Measurements from ENCODE around the gene CYB5D1.

Gene CYB5D1

DNA sequence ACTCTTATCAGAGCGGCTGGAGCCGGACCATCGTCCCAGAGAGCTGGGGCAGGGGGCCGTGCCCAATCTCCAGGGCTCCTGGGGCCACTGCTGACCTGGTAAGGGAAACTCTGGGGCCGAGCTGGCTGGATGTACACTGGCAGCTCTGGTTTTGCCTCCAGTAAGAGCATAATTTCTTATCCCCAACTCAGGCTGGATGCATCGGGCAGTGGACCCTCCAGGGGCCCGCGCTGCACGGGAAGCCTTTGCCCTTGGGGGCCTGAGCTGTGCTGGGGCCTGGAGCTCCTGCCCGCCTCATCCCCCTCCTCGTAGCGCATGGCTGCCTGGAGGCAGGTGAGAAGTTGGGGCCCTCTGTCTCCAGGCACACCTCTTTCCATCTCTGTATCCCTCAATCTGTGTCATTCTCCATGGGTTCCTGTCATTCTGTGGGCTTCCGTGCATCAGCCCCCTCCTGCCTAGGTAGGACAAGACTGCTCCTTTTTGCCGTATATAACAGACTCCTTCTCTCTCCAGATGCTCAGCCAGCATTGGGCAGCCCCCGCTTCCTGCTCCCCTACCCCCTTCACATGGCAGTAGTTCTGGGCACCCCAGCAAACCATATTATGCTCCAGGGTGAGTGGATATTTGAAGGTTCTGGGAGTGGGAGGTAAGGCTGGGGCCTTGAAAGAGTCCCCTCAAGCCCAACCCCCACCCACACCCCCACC lies 12.3 kb upstream of the CYB5D1 start:
- peak; percentile 28 to 36 for DNase-seq

DNA sequence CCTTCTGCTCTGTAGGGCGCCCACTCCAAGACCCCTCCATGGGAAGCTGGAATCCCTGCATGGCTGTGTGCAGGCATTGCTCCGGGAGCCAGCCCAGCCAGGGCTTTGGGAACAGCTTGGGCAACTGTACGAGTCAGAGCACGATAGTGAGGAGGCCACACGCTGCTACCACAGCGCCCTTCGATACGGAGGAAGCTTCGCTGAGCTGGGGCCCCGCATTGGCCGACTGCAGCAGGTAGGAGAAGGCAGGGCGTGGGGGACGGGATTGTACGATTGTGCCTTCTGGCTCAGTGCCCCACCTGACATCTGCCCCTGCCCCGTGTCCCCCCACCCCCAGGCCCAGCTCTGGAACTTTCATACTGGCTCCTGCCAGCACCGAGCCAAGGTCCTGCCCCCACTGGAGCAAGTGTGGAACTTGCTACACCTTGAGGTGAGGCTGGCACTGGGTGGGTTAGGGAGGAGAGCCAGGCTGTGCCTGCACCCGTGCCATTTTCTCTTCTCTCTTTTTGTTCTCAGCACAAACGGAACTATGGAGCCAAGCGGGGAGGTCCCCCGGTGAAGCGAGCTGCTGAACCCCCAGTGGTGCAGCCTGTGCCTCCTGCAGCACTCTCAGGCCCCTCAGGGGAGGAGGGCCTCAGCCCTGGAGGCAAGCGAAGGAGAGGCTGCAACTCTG lies 11.6 kb upstream of the CYB5D1 start:
- DNase-seq = peak; percentile 18 to 33

DNA sequence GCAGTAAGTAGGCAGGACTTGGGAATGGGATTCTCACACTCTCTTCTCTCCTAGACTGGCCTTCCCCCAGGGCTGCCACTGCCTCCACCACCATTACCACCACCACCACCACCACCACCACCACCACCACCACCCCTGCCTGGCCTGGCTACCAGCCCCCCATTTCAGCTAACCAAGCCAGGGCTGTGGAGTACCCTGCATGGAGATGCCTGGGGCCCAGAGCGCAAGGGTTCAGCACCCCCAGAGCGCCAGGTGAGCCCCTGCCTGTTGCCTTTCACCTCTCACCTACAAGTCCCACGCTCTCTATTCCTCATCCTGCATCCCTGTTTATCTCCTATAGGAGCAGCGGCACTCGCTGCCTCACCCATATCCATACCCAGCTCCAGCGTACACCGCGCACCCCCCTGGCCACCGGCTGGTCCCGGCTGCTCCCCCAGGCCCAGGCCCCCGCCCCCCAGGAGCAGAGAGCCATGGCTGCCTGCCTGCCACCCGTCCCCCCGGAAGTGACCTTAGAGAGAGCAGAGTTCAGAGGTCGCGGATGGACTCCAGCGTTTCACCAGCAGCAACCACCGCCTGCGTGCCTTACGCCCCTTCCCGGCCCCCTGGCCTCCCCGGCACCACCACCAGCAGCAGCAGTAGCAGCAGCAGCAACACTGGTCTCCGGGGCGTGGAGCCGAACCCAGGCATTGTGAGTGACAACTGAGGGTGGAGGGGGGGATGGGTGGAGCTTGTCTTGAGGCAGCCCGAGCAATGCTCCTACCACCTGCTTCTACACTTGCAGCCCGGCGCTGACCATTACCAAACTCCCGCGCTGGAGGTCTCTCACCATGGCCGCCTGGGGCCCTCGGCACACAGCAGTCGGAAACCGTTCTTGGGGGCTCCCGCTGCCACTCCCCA lies 10.8 kb upstream of the CYB5D1 start:
- peak; percentile 33 to 37 for DNase-seq

GRCh38 chr17:7848131-7848579 lies 9.6 kb upstream of the CYB5D1 start:
- no peak for DNase-seq

DNA sequence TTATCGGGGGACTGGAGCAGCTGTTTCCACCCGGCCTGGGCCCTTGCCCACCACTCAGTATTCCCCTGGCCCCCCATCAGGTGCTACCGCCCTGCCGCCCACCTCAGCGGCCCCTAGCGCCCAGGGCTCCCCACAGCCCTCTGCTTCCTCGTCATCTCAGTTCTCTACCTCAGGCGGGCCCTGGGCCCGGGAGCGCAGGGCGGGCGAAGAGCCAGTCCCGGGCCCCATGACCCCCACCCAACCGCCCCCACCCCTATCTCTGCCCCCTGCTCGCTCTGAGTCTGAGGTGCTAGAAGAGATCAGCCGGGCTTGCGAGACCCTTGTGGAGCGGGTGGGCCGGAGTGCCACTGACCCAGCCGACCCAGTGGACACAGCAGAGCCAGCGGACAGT lies 9.1 kb upstream of the CYB5D1 start:
- no peak for DNase-seq

- peak in 1 of 2 donors; percentile 33 for DNase-seq
These were observed 8.6 kb upstream of the CYB5D1 start for GRCh38 chr17:7849130-7849750.

- DNase-seq = no peak
These were observed 7.9 kb upstream of the CYB5D1 start for GRCh38 chr17:7849751-7850504.

GRCh38 chr17:7850701-7851437 lies 6.9 kb upstream of the CYB5D1 start:
- peak in 1 of 2 donors; percentile 28 for DNase-seq

- peak; percentile 92 to 94 for DNase-seq
These were observed 6.2 kb upstream of the CYB5D1 start for GRCh38 chr17:7851438-7852261.

DNA sequence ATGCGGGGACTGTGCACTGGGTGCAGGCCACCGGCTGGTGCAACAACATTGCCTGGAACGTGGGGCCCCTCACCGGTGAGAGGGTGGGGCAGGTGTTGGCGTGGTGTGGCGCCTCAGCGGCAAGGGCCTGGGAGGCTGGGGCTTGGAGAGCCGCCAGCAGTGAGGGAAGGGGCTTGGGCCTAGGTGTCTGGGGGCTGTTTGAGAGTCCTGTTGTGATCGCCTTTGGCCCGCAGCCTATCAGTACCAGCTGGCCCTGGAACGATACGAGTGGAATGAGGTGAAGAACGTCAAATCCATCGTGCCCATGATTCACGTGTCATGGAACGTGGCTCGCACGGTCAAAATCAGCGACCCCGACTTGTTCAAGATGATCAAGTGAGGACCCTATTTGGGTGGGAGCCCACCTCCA lies 5.5 kb upstream of the CYB5D1 start:
- DNase-seq = peak; percentile 19 to 30

GRCh38 chr17:7852919-7853690 lies 4.7 kb upstream of the CYB5D1 start:
- DNase-seq = peak; percentile 22 to 34

DNA sequence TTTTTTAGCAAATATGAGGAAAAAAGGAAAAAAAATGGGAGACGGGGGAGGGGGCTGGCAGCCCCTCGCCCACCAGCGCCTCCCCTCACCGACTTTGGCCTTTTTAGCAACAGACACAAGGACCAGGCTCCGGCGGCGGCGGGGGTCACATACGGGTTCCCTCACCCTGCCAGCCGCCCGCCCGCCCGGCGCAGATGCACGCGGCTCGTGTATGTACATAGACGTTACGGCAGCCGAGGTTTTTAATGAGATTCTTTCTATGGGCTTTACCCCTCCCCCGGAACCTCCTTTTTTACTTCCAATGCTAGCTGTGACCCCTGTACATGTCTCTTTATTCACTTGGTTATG lies 4.1 kb upstream of the CYB5D1 start:
- DNase-seq = peak; percentile 32 to 44

DNA sequence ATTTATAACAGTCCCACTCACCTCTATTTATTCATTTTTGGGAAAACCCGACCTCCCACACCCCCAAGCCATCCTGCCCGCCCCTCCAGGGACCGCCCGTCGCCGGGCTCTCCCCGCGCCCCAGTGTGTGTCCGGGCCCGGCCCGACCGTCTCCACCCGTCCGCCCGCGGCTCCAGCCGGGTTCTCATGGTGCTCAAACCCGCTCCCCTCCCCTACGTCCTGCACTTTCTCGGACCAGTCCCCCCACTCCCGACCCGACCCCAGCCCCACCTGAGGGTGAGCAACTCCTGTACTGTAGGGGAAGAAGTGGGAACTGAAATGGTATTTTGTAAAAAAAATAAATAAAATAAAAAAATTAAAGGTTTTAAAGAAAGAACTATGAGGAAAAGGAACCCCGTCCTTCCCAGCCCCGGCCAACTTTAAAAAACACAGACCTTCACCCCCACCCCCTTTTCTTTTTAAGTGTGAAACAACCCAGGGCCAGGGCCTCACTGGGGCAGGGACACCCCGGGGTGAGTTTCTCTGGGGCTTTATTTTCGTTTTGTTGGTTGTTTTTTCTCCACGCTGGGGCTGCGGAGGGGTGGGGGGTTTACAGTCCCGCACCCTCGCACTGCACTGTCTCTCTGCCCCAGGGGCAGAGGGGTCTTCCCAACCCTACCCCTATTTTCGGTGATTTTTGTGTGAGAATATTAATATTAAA lies 3.6 kb upstream of the CYB5D1 start:
- peak in 1 of 2 donors; percentile 24 for DNase-seq

GRCh38 chr17:7854851-7855659 lies 2.7 kb upstream of the CYB5D1 start, which contains the start of gene TMEM88:
Gene TMEM88 (plus strand): TSS chr17:7855066. CDS start chr17:7855075, 9 bp downstream.
- DNase-seq = peak; percentile 45 to 59

DNA sequence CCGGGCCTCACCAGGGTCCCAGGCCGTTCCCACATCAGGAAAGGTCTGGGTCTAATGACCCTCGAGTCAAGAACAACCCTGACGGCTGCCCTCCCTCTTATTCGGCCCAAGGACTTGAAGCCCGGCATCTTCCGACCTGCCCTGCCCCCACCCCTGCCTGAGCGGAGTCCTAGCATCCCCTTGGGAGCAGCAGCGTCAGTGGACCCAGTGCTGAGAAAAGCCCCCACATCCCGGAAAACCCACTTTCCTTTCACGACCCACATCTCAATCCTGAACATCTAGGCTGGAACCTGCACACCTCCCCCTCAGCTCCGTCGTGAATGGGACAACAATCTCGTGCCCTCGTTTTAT lies 2.2 kb upstream of the CYB5D1 start:
- peak; percentile 41 to 50 for DNase-seq

DNA sequence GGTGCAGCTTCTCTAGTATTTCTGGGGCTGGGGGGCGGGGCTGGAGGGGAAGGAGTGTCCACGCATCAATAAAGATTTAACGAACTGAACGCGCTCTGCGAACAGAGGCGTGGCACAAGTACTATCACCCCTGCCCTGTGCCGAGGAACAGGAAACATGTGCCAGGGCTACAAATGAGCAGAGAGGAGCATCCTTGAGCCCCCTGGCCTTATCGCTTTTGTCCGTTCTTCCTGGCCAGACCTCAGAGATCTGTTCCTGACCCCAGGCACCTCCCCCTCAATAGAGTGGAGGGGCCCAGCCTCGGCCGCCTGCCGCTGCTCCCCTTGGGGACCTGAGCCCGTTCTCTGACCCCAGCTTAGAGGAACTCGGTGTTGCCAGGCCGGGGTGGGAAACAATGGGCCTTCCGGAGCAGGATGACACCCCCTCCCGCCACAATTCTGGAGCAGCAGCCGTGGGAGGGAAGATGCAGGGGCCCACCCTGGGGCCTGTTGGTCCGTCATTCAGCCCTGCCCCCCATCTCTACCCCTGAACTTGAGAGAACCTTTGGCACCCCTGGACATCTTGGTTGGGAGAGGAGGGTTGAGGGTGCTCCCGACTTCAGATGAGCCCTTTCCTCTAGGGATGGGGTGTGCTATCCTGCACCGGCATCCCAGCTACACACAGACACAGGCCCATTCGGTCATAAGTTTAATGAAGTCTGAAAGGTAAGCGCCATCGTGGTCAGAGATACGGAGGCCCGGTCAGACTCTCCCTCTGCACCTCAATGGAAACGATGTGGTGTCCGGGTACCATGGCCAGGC lies 1.6 kb upstream of the CYB5D1 start:
- peak; percentile 50 to 58 for DNase-seq

Data from activated CD4-positive, alpha-beta T cell treated with anti-CD3 and anti-CD28 coated beads for 4 hours (primary cell).